Right lobe of liver (tissue), 6 donors: ENCODE data around the gene LHFPL6. TPM values are rescaled to one million over a fixed set of nuclear protein-coding genes. Genes with fewer than 3 reads are reported as not detected.

Experiments used
- ATAC-seq, 4 donors: fragments of 200-7000 bp; cut with Tn5 transposase; one replicate each; pipeline ENCODE4 v1.9.1; 2020; ENCODE audit warnings: mild to moderate bottlenecking in 4 of 4, moderate library complexity in 4 of 4
- DNase-seq, 3 donors: peaks; one replicate each; pipeline ENCODE4 v3.0.0-alpha.2; 2020
- H3K27ac ChIP-seq, 3 donors: fragments of 200-600 bp; one replicate each; pipeline ENCODE4 v1.8.0; 2022
- H3K27me3 ChIP-seq, 2 donors: fragments of 200-600 bp; one replicate each; pipeline ENCODE4 v1.8.0; 2022
- H3K36me3 ChIP-seq, 4 donors: fragments of 200-600 bp; sonication (generic) in 1 of 4; one replicate each; pipeline versions ENCODE4 v1.5.1 to v1.8.0; 2017 to 2022; ENCODE audit warnings: control low read depth in 1 of 4
- H3K4me1 ChIP-seq, 4 donors: fragments of 200-600 bp; sonication (generic) in 1 of 4; one replicate each; pipeline versions ENCODE4 v1.5.1 to v1.8.0; 2017 to 2022; ENCODE audit warnings: control low read depth in 1 of 4
- H3K4me3 ChIP-seq, 3 donors: fragments of 200-600 bp; one replicate each; pipeline ENCODE4 v1.8.0; 2022
- H3K9me3 ChIP-seq, 4 donors: fragments of 200-600 bp; sonication (generic) in 1 of 4; one replicate each; pipeline versions ENCODE4 v1.5.1 to v1.8.0; 2017 to 2022; ENCODE audit warnings: control low read depth in 1 of 4
- CTCF ChIP-seq, 4 donors: fragments of 200-600 bp in 3 of 4; fragments of 450-650 bp in 1 of 4; IDR thresholded peaks; one replicate each; pipeline versions ENCODE4 v1.5.1 to v1.8.0; 2016 to 2022; ENCODE audit warnings: antibody characterized with exemption in 4 of 4, mild to moderate bottlenecking in 2 of 4
- POLR2A ChIP-seq: fragments of 450-650 bp; IDR thresholded peaks from one replicate; pipeline ENCODE4 v1.6.1; 2017; ENCODE audit warnings: antibody characterized with exemption, mild to moderate bottlenecking
- WGBS: methylation state at CpG from one replicate; pipeline ENCODE4 v1.1.6; 2018; ENCODE audit warnings: low coverage, low lambda C conversion rate; ENCODE audit not compliant: insufficient coverage; ENCODE audit errors: missing lambda C conversion rate; 5-methylcytosine and 5-hydroxymethylcytosine counted together
- intact Hi-C, 2 donors: fragments of 100-400 bp; cut with DNase I; formaldehyde crosslinking; loops; one replicate each; pipeline versions ENCODE4 v1.11.2 to v1.14.1; 2022
- total RNA-seq, 6 experiments: library from RNA; depleted of rRNA in 2 of 6; stranded (reverse); fragments of >200 nt in 2 of 6; fragmentation: NEBNext Ultra II Directional in 3 of 6; extraction: Animal tissue kit (Norgen Biotek cat#: 25700) in 3 of 6; gene quantifications; one replicate each; pipeline versions ENCODE4 v1.1.0 to v1.2.4, GENCODE V29; 2016 to 2023
- donor health status: DM: no; HTN: yes; CAD: no.
- donor health status: DM: no; HTN: no; CAD: no.
- donor health status: DM: no; HTN: no; CAD: no.
- donor health status: DM: no; HTN: yes; CAD: no.
- donor health status: DM: no; HTN: yes; CAD: no.

Gene LHFPL6
- total RNA-seq, 6 experiments from 2014 or later = 3.0 to 8.4 (median 4.6) TPM

GRCh38 chr13:39571502-39572092, 31.4 kb downstream of the LHFPL6 start:
- Histone ChIP-seq H3K27me3 (no peaks in the 10 kb centered on the region), H3K4me1 (no peaks in the 10 kb centered on the region), H3K4me3 (no peak overlapping the region), H3K9me3 (no peaks in the 10 kb centered on the region), H3K36me3 (no peaks in the 10 kb centered on the region), H3K27ac (no peak overlapping the region)
- ATAC-seq = no peak
- 85% methylated on average over 11 of the region's 15 CpGs for WGBS
- DNase-seq = no peak
- intact Hi-C loops = no loop called here
- TF ChIP-seq CTCF (IDR thresholded peaks at IDR 0.05) (no peak), POLR2A (no peak)

- DNase-seq (no peak), ATAC-seq (no peak)
- Histone ChIP-seq H3K9me3 (no peaks in the 10 kb centered on the region), H3K4me1 (no peaks in the 10 kb centered on the region), H3K27me3 (no peaks in the 10 kb centered on the region), H3K27ac (no peak overlapping the region), H3K36me3 (no peaks in the 10 kb centered on the region), H3K4me3 (no peak overlapping the region)
- TF ChIP-seq POLR2A (no peak), CTCF (IDR thresholded peaks at IDR 0.05) (no peak)
- intact Hi-C loops = no loop called here
- 33% methylated on average over 1 of the region's 1 CpG for WGBS
Observed at GRCh38 chr13:39567569-39567968, 35.4 kb downstream of the LHFPL6 start.

GRCh38 chr13:39566216-39566869, 36.6 kb downstream of the LHFPL6 start:
- Histone ChIP-seq H3K9me3 (no peaks in the 10 kb centered on the region), H3K27me3 (no peaks in the 10 kb centered on the region), H3K27ac (no peak overlapping the region), H3K4me1 (no peaks in the 10 kb centered on the region), H3K4me3 (no peak overlapping the region), H3K36me3 (no peaks in the 10 kb centered on the region)
- ATAC-seq (no peak), DNase-seq (no peak)
- TF ChIP-seq POLR2A = no peak
- TF ChIP-seq CTCF (IDR thresholded peaks at IDR 0.05) = no peak
- intact Hi-C loops = no loop called here
- 71% methylated on average over 8 of the region's 8 CpGs for WGBS

GRCh38 chr13:39565036-39565949, 37.7 kb downstream of the LHFPL6 start:
- ATAC-seq = peak in 1 of 4 donors; percentile 64

More at GRCh38 chr13:39565036-39565949, 37.7 kb downstream of the LHFPL6 start:
- Histone ChIP-seq H3K36me3 (no peaks in the 10 kb centered on the region), H3K27ac (no peak overlapping the region), H3K27me3 (no peaks in the 10 kb centered on the region), H3K4me3 (no peak overlapping the region), H3K9me3 (no peaks in the 10 kb centered on the region), H3K4me1 (no peaks in the 10 kb centered on the region)
- no peak for DNase-seq
- TF ChIP-seq CTCF (IDR thresholded peaks at IDR 0.05) = no peak
- no peak for TF ChIP-seq POLR2A
- intact Hi-C loops = no loop called here
- WGBS = 28% methylated on average over 6 of the region's 6 CpGs
